Right ventricle myocardium inferior (tissue), 1 donor: ENCODE measurements around the gene ARL5B. TPM values are rescaled to one million over a fixed set of nuclear protein-coding genes. Genes with fewer than 3 reads are reported as not detected.
"Not testable (repeated sequence)": the region's sequence is repeated elsewhere in the genome, so short reads cannot be mapped to it uniquely, and the experiment has no call there.

Experiments
- ATAC-seq: fragments of 200-7000 bp; cut with Tn5 transposase; one replicate; pipeline ENCODE4 v1.9.1; 2020; ENCODE audit warnings: mild to moderate bottlenecking, moderate library complexity
- DNase-seq: peaks from one replicate; pipeline ENCODE4 v3.0.0; 2021; ENCODE audit errors: missing footprints
- intact Hi-C: fragments of 100-400 bp; cut with DNase I; formaldehyde crosslinking; loops from one replicate; pipeline ENCODE4 v1.11.0; 2022
- long read RNA-seq: library from polyadenylated mRNA; unstranded; transcript quantifications from one replicate; pipeline ENCODE4 v2.0.0, GENCODE V29; 2021
- total RNA-seq: library from RNA; stranded (reverse); fragmentation: NEBNext Ultra II Directional; extraction: Animal tissue kit (Norgen Biotek cat#: 25700); gene quantifications from one replicate; pipeline ENCODE4 v1.2.1, GENCODE V29; 2021
- donor health status: DM: no; HTN: yes; CAD: no; lungs with severe emphysema.

Gene ARL5B
- total RNA-seq = 6.2 TPM
- long read RNA-seq, full-length matches to known transcripts = 1 of 1 reads
- long read RNA-seq, partial matches to known transcripts = 0 of 1 reads
- long read RNA-seq, other reads (novel, unspliced or antisense) = 0 of 1 reads

GRCh38 chr10:18659125-18659818, at the start of gene ARL5B:
TSS of gene ARL5B (plus strand) at chr10:18659431. CDS start at chr10:18659638, 207 bp downstream.
- peak; percentile 98 for DNase-seq

GRCh38 chr10:18610517-18610916, 48.7 kb upstream of the ARL5B start:
- DNase-seq (no peak), ATAC-seq (no peak)

More at GRCh38 chr10:18659125-18659818, at the start of gene ARL5B:
- ATAC-seq = peak; percentile 100
- intact Hi-C loops = loop anchor here (10.0 kb wide), 1 partner anchor 314 kb away; no protein-coding TSS in a partner anchor

GRCh38 chr10:18611168-18611567, 48.1 kb upstream of the ARL5B start:
- ATAC-seq = no peak
- intact Hi-C loops = no loop called here
- DNase-seq = no peak

More at GRCh38 chr10:18610517-18610916, 48.7 kb upstream of the ARL5B start:
- intact Hi-C loops = no loop called here

- DNase-seq = no peak
- intact Hi-C loops = no loop called here
- no peak for ATAC-seq
Measured at GRCh38 chr10:18615618-18616017, 43.6 kb upstream of the ARL5B start.

- ATAC-seq (no peak), DNase-seq (no peak)
- intact Hi-C loops = no loop called here
Measured at GRCh38 chr10:18616337-18616736, 42.9 kb upstream of the ARL5B start.

- intact Hi-C loops = no loop called here
- ATAC-seq (peak; percentile 70), DNase-seq (no peak)
Measured at GRCh38 chr10:18619016-18619415, 40.2 kb upstream of the ARL5B start.

GRCh38 chr10:18620856-18621255, 38.4 kb upstream of the ARL5B start:
- no peak for ATAC-seq
- intact Hi-C loops = no loop called here
- DNase-seq = no peak

- DNase-seq, ATAC-seq, intact Hi-C loops: not testable (repeated sequence)
Measured at GRCh38 chr10:18623671-18624070, 35.6 kb upstream of the ARL5B start.

GRCh38 chr10:18625886-18626285, 33.3 kb upstream of the ARL5B start:
- DNase-seq (no peak), ATAC-seq (no peak)
- intact Hi-C loops = no loop called here

GRCh38 chr10:18627452-18628018, 31.7 kb upstream of the ARL5B start:
- intact Hi-C loops, ATAC-seq: not testable (repeated sequence)
- peak; percentile 87 for DNase-seq

GRCh38 chr10:18632500-18632899, 26.7 kb upstream of the ARL5B start:
- DNase-seq, ATAC-seq, intact Hi-C loops: not testable (repeated sequence)

- intact Hi-C loops = no loop called here
- ATAC-seq (no peak), DNase-seq (no peak)
Measured at GRCh38 chr10:18635995-18636394, 23.2 kb upstream of the ARL5B start.

- ATAC-seq, intact Hi-C loops: not testable (repeated sequence)
Measured at GRCh38 chr10:18637400-18637799, 21.8 kb upstream of the ARL5B start.

GRCh38 chr10:18639719-18640118, 19.5 kb upstream of the ARL5B start:
- DNase-seq, intact Hi-C loops, ATAC-seq: not testable (repeated sequence)

More at GRCh38 chr10:18637400-18637799, 21.8 kb upstream of the ARL5B start:
- DNase-seq = not testable (repeated sequence)

GRCh38 chr10:18647151-18647550, 12.1 kb upstream of the ARL5B start:
- intact Hi-C loops = no loop called here
- ATAC-seq (no peak), DNase-seq (no peak)

- intact Hi-C loops = no loop called here
- ATAC-seq (no peak), DNase-seq (no peak)
Measured at GRCh38 chr10:18647945-18648344, 11.3 kb upstream of the ARL5B start.

- intact Hi-C loops = no loop called here
- no peak for ATAC-seq
- no peak for DNase-seq
Measured at GRCh38 chr10:18649364-18649959, 9.8 kb upstream of the ARL5B start.

GRCh38 chr10:18650404-18650997, 8.7 kb upstream of the ARL5B start:
- DNase-seq = no peak
- no peak for ATAC-seq
- intact Hi-C loops = loop anchor here (10.0 kb wide), 1 partner anchor 306 kb away; no protein-coding TSS in a partner anchor
